ENCODE results near the gene MXD3. TPM values are rescaled to one million over a fixed set of nuclear protein-coding genes. Genes with fewer than 3 reads are reported as not detected.

Gene MXD3
- total and polyA plus RNA-seq, 2 experiments from 2014 or later = 9.9 to 11.6 TPM

DNA sequence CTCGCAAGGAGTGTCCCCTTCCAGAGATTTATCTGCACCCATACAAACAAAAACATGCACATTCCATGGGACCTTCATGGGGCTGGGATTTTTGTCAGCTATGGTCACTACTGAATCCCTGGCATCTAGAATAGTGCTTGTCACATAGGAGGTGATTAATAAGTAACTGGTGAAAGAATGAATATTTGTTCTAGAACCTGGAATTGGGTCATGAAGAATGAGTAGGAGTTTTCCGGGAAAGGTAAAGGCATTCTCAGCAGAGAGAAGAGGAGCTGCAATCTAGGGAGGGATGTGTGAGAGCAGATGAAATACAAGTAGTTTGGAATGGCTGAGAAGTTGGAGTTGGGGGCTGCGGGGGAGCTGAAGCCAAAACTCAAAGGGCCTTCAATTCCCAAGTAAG lies 42.6 kb upstream of the MXD3 start:
- Histone ChIP-seq H3K36me3 (ENCODE audit: insufficient read depth) (peaks cover 6% of the 10 kb centered on the region; the same call in 1 of the 2 replicates), H3K4me3 (no peak overlapping the region), H3K27me3 (ENCODE audit: insufficient read depth) (no peaks in the 10 kb centered on the region; the same call in 1 of the 2 replicates), H2AFZ (no peak overlapping the region), H3K9me2 (ENCODE audit: insufficient read depth) (peaks cover 4% of the 10 kb centered on the region; the same call in 1 of the 2 replicates), H4K20me1 (replicated peaks; ENCODE audit: insufficient read depth) (no peaks in the 10 kb centered on the region; the same call in 1 of the 2 replicates), H3K4me1 (ENCODE audit: insufficient read depth) (peaks cover 6% of the 10 kb centered on the region), H3F3A (replicated peaks; ENCODE audit: low read depth) (0 out of 2 replicates have a peak, but pooled peaks cover 6% of the 10 kb centered on the region), H3K27ac (ENCODE audit: low read depth) (no peak overlapping the region), H3K4me2 (no peak overlapping the region), H3K79me2 (replicated peaks; ENCODE audit: insufficient read depth) (peaks cover 21% of the 10 kb centered on the region)
- Mint-ChIP-seq H3K4me1 (peaks cover 20% of the 10 kb centered on the region), H3K4me3 (no peak overlapping the region; the same call in 2 of the 3 replicates), H3K36me3 (ENCODE audit: low read depth) (peaks cover 5% of the 10 kb centered on the region; the same call in 2 of the 3 replicates), H3K27ac (no peak overlapping the region), H3K27me3 (ENCODE audit: insufficient read depth, low read depth, poor library complexity) (peaks cover 18% of the 10 kb centered on the region), H3K9me3 (no peaks in the 10 kb centered on the region; the same call in 2 of the 3 replicates)
- no peak for TF ChIP-seq NANOG (IDR thresholded peaks at IDR 0.05; ENCODE audit: borderline replicate concordance)
- no peak for TF ChIP-seq STAT1 (IDR thresholded peaks at IDR 0.05; ENCODE audit: unreplicated experiment)
- no peak for TF ChIP-seq EZH2 (IDR thresholded peaks at IDR 0.05; ENCODE audit: low read depth, unreplicated experiment)
- no peak for TF ChIP-seq JUNB (IDR thresholded peaks at IDR 0.05; ENCODE audit: unreplicated experiment)
- TF ChIP-seq, protein P1, sequence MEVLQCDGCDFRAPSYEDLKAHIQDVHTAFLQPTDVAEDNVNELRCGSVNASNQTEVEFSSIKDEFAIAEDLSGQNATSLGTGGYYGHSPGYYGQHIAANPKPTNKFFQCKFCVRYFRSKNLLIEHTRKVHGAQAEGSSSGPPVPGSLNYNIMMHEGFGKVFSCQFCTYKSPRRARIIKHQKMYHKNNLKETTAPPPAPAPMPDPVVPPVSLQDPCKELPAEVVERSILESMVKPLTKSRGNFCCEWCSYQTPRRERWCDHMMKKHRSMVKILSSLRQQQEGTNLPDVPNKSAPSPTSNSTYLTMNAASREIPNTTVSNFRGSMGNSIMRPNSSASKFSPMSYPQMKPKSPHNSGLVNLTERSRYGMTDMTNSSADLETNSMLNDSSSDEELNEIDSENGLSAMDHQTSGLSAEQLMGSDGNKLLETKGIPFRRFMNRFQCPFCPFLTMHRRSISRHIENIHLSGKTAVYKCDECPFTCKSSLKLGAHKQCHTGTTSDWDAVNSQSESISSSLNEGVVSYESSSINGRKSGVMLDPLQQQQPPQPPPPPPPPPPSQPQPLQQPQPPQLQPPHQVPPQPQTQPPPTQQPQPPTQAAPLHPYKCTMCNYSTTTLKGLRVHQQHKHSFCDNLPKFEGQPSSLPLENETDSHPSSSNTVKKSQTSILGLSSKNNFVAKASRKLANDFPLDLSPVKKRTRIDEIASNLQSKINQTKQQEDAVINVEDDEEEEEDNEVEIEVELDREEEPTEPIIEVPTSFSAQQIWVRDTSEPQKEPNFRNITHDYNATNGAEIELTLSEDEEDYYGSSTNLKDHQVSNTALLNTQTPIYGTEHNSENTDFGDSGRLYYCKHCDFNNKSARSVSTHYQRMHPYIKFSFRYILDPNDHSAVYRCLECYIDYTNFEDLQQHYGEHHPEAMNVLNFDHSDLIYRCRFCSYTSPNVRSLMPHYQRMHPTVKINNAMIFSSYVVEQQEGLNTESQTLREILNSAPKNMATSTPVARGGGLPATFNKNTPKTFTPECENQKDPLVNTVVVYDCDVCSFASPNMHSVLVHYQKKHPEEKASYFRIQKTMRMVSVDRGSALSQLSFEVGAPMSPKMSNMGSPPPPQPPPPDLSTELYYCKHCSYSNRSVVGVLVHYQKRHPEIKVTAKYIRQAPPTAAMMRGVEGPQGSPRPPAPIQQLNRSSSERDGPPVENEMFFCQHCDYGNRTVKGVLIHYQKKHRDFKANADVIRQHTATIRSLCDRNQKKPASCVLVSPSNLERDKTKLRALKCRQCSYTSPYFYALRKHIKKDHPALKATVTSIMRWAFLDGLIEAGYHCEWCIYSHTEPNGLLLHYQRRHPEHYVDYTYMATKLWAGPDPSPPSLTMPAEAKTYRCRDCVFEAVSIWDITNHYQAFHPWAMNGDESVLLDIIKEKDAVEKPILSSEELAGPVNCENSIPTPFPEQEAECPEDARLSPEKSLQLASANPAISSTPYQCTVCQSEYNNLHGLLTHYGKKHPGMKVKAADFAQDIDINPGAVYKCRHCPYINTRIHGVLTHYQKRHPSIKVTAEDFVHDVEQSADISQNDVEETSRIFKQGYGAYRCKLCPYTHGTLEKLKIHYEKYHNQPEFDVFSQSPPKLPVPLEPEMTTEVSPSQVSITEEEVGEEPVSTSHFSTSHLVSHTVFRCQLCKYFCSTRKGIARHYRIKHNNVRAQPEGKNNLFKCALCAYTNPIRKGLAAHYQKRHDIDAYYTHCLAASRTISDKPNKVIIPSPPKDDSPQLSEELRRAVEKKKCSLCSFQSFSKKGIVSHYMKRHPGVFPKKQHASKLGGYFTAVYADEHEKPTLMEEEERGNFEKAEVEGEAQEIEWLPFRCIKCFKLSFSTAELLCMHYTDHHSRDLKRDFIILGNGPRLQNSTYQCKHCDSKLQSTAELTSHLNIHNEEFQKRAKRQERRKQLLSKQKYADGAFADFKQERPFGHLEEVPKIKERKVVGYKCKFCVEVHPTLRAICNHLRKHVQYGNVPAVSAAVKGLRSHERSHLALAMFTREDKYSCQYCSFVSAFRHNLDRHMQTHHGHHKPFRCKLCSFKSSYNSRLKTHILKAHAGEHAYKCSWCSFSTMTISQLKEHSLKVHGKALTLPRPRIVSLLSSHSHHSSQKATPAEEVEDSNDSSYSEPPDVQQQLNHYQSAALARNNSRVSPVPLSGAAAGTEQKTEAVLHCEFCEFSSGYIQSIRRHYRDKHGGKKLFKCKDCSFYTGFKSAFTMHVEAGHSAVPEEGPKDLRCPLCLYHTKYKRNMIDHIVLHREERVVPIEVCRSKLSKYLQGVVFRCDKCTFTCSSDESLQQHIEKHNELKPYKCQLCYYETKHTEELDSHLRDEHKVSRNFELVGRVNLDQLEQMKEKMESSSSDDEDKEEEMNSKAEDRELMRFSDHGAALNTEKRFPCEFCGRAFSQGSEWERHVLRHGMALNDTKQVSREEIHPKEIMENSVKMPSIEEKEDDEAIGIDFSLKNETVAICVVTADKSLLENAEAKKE (CRISPR knock-in tag; IDR thresholded peaks at IDR 0.05) = no peak
- no peak for TF ChIP-seq ZNF114 (CRISPR knock-in tag; IDR thresholded peaks at IDR 0.05)
- no peak for TF ChIP-seq REST (IDR thresholded peaks at IDR 0.05; ENCODE audit: unreplicated experiment)
- TF ChIP-seq ZNF331 (CRISPR knock-in tag; IDR thresholded peaks at IDR 0.05; ENCODE audit: low read depth) = no peak
- TF ChIP-seq ETS1 (IDR thresholded peaks at IDR 0.05) = no peak
- TF ChIP-seq EZH2phosphoT487 (IDR thresholded peaks at IDR 0.05; ENCODE audit: unreplicated experiment) = no peak
- DNase-seq (ENCODE audit: low spot score) = no peak
- ATAC-seq = no peak

Data from GM23338 (cell line).